Effector memory CD8-positive, alpha-beta T cell (primary cell): Measurements from ENCODE around the gene SMIM41.
A peak's percentile ranks its signal among the peaks of the same experiment; 100 is the strongest.

Experiments
- ATAC-seq: fragments of 150-1000 bp; cut with Tn5 transposase; replicated peaks from 2 replicates; pipeline ENCODE4 v1.10.0; 2021; ENCODE audit warnings: mild to moderate bottlenecking, moderate library complexity
- DNase-seq, 3 experiments: peaks; one replicate each; pipeline ENCODE4 v3.0.0; 2021
- H3K27ac Mint-ChIP-seq, 2 donors: one replicate each; pipeline ENCODE4 v1.8.0; 2022; ENCODE audit warnings: mild to moderate bottlenecking in 2 of 2, mixed read lengths in 2 of 2, moderate library complexity in 2 of 2
- H3K27me3 Mint-ChIP-seq, 2 donors: one replicate each; pipeline ENCODE4 v1.8.0; 2022; ENCODE audit warnings: mixed read lengths in 2 of 2
- H3K36me3 Mint-ChIP-seq: one replicate; pipeline ENCODE4 v1.8.0; 2022; ENCODE audit warnings: mild to moderate bottlenecking, moderate library complexity, mixed read lengths; ENCODE audit not compliant: insufficient read depth
- H3K4me1 Mint-ChIP-seq, 2 donors: one replicate each; pipeline ENCODE4 v1.8.0; 2022; ENCODE audit warnings: low read depth in 2 of 2, mixed read lengths in 2 of 2
- H3K4me3 Mint-ChIP-seq, 2 donors: one replicate each; pipeline ENCODE4 v1.8.0; 2022; ENCODE audit warnings: mild to moderate bottlenecking in 2 of 2, mixed read lengths in 2 of 2, moderate library complexity in 2 of 2
- H3K9me3 Mint-ChIP-seq, 2 donors: one replicate each; pipeline ENCODE4 v1.8.0; 2022; ENCODE audit warnings: mixed read lengths in 2 of 2

SMIM41 gene

GRCh38 chr12:52080403-52081251 is 1.1 kb downstream of the SMIM41 start:
- H3K27ac Mint-ChIP-seq, result no peak overlapping the region
- H3K4me1 Mint-ChIP-seq, result peaks cover 6 to 12% of the 10 kb centered on the region in 2 donors

GRCh38 chr12:52081263-52081733 is 1.8 kb downstream of the SMIM41 start:
- Mint-ChIP-seq H3K4me3 (no peak overlapping the region), H3K27ac (no peak overlapping the region), H3K9me3 (no peaks in the 10 kb centered on the region), H3K36me3 (peaks cover 18% of the 10 kb centered on the region), H3K27me3 (peaks cover 0 to 8% of the 10 kb centered on the region in 2 donors), H3K4me1 (peaks cover 6 to 12% of the 10 kb centered on the region in 2 donors)
- no peak for DNase-seq
- ATAC-seq, result peak; percentile 53

More at GRCh38 chr12:52080403-52081251, 1.1 kb downstream of the SMIM41 start:
- no peak overlapping the region for H3K4me3 Mint-ChIP-seq
- peaks cover 20% of the 10 kb centered on the region for H3K36me3 Mint-ChIP-seq
- ATAC-seq (no peak), DNase-seq (no peak)
- H3K27me3 Mint-ChIP-seq, result peaks cover 0 to 4% of the 10 kb centered on the region in 2 donors
- no peaks in the 10 kb centered on the region for H3K9me3 Mint-ChIP-seq

DNA sequence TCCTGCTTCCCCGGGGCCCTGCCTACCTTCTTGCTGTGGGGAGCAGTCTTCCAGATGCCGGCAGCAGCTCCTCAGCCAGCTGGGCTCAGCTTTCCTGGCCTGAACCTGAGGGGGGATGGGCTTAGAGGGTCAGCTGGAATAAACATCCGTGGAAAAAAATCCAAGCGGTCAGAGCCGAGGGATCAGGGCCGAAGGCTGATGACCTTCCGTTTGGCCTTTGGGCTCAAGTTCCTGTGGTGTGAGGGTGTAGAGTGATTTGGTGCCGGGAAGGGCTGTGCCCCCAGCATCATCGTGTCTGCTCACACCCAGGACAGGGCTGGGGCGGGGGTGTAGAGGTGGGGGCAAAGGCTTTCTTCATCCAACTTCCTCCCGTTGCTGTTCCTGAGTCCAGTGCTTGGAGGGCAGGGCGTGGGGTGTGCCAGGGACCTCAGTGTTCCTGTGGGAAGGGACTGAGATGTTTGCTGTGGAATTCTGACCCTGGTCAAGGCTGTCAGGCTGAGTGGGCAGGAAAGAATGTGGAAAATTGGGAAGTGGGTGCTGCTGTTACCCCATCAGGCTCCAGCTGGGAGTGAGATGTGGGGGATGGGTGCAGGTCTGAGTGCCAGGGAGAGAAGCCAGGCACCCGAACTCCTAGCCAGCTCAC is 2.6 kb downstream of the SMIM41 start:
- no peak for DNase-seq
- no peak for ATAC-seq
- Mint-ChIP-seq H3K4me1 (peaks cover 6 to 12% of the 10 kb centered on the region in 2 donors), H3K4me3 (no peak overlapping the region), H3K27ac (no peak overlapping the region), H3K27me3 (peaks cover 1 to 16% of the 10 kb centered on the region in 2 donors), H3K9me3 (no peaks in the 10 kb centered on the region), H3K36me3 (peaks cover 10% of the 10 kb centered on the region)

GRCh38 chr12:52082669-52082987 is 3.1 kb downstream of the SMIM41 start:
- Mint-ChIP-seq H3K36me3 (peaks cover 9% of the 10 kb centered on the region), H3K4me3 (no peak overlapping the region), H3K9me3 (no peaks in the 10 kb centered on the region), H3K27ac (no peak overlapping the region), H3K27me3 (peaks cover 6 to 21% of the 10 kb centered on the region in 2 donors), H3K4me1 (peaks cover 6 to 12% of the 10 kb centered on the region in 2 donors)
- no peak for DNase-seq
- no peak for ATAC-seq

- peak overlapping the region in 1 of 2 donors; percentile 51 for H3K27ac Mint-ChIP-seq
Observed at GRCh38 chr12:52082988-52083637, 3.6 kb downstream of the SMIM41 start.

GRCh38 chr12:52083638-52083996 is 4.1 kb downstream of the SMIM41 start:
- H3K27ac Mint-ChIP-seq, result peak overlapping the region in 1 of 2 donors; percentile 51
- H3K27me3 Mint-ChIP-seq, result peaks cover 15 to 31% of the 10 kb centered on the region in 2 donors
- ATAC-seq (no peak), DNase-seq (no peak)
- H3K4me3 Mint-ChIP-seq, result no peak overlapping the region
- peaks cover 6 to 12% of the 10 kb centered on the region in 2 donors for H3K4me1 Mint-ChIP-seq
- peaks cover 3% of the 10 kb centered on the region for H3K36me3 Mint-ChIP-seq
- H3K9me3 Mint-ChIP-seq, result no peaks in the 10 kb centered on the region

More at GRCh38 chr12:52082988-52083637, 3.6 kb downstream of the SMIM41 start:
- DNase-seq (peak; percentile 64 to 68 (median 66)), ATAC-seq (peak; percentile 85)
- Mint-ChIP-seq H3K4me1 (peaks cover 6 to 12% of the 10 kb centered on the region in 2 donors), H3K36me3 (peaks cover 5% of the 10 kb centered on the region), H3K27me3 (peaks cover 11 to 26% of the 10 kb centered on the region in 2 donors), H3K9me3 (no peaks in the 10 kb centered on the region), H3K4me3 (no peak overlapping the region)

DNA sequence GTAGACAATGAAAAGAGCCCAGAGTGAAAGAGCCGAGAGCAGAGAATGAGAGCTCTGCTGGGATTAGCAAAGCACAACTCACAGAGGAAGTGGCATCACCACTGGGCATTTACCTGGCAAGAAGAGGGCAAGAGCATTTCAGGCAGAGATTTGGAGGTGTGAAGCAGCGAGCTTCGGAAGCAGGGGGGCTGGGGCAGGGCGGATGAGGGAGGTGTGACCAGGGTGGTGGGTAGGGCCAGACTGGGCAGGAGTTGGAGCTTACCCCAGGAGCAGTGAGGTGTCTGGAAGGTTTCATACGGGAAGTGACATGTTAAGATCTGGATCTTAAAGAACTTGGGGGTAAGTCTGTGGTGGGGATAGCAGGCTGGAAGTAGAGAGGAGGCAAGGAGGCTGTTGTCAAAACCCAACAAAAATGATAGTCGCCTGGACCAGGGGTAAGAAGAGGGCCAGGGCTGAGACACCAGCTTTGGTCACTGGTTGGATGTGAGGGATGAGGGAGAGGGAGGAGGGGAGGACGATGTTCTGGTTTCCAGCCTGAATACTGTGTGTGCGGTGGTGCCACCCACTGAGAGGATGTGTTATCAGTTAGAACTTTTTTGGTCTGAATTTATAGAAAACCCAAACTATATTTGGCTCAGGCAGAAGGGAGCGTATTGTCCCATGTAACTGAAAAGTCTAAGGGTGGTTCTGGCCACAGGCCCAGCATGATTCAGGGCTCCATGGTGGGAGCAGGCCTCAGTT is 5.2 kb downstream of the SMIM41 start:
- Mint-ChIP-seq H3K27ac (no peak overlapping the region), H3K4me1 (peaks cover 6 to 9% of the 10 kb centered on the region in 2 donors), H3K4me3 (no peak overlapping the region), H3K36me3 (peaks cover 3% of the 10 kb centered on the region), H3K9me3 (no peaks in the 10 kb centered on the region), H3K27me3 (peaks cover 22 to 41% of the 10 kb centered on the region in 2 donors)
- DNase-seq (no peak), ATAC-seq (no peak)

GRCh38 chr12:52085682-52086180 is 6.2 kb downstream of the SMIM41 start:
- H3K9me3 Mint-ChIP-seq, result no peaks in the 10 kb centered on the region
- H3K36me3 Mint-ChIP-seq, result peaks cover 2% of the 10 kb centered on the region
- DNase-seq (no peak), ATAC-seq (no peak)
- peaks cover 32 to 52% of the 10 kb centered on the region in 2 donors for H3K27me3 Mint-ChIP-seq
- H3K27ac Mint-ChIP-seq, result no peak overlapping the region
- H3K4me1 Mint-ChIP-seq, result peaks cover 6 to 9% of the 10 kb centered on the region in 2 donors
- no peak overlapping the region for H3K4me3 Mint-ChIP-seq

DNA sequence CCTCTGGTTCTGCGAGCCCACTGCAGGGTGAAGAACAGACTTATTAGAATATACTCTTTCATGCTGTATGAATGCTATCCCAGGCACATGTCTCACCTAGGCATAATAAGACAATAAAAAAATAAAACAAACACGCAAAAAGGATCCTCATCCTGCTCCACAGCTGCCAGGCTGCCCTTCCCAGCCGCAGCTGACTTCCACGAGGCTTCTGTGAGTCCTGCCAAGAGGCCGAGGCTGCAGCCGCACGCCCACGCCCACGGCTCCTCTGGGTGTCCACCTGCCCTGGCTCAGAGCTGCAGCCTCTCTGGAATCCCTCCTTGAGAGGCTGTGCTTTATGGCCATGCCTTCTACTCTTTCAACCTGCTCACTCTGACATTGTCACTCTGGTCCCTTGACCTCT is 6.9 kb downstream of the SMIM41 start:
- Mint-ChIP-seq H3K4me1 (peaks cover 6 to 9% of the 10 kb centered on the region in 2 donors), H3K27me3 (peaks cover 37 to 58% of the 10 kb centered on the region in 2 donors), H3K9me3 (no peaks in the 10 kb centered on the region), H3K4me3 (no peak overlapping the region), H3K36me3 (no peaks in the 10 kb centered on the region), H3K27ac (no peak overlapping the region)
- ATAC-seq, result no peak
- DNase-seq, result no peak

GRCh38 chr12:52086944-52087835 is 7.7 kb downstream of the SMIM41 start:
- Mint-ChIP-seq H3K4me3 (no peak overlapping the region), H3K27ac (no peak overlapping the region), H3K4me1 (peaks cover 3% of the 10 kb centered on the region in 2 donors), H3K27me3 (peaks cover 44 to 67% of the 10 kb centered on the region in 2 donors), H3K36me3 (no peaks in the 10 kb centered on the region), H3K9me3 (no peaks in the 10 kb centered on the region)
- DNase-seq (no peak), ATAC-seq (no peak)

GRCh38 chr12:52087961-52088820 is 8.7 kb downstream of the SMIM41 start:
- ATAC-seq (no peak), DNase-seq (no peak)
- Mint-ChIP-seq H3K27ac (no peak overlapping the region), H3K27me3 (peaks cover 46 to 70% of the 10 kb centered on the region in 2 donors), H3K36me3 (no peaks in the 10 kb centered on the region), H3K4me3 (no peak overlapping the region), H3K4me1 (peaks cover 2 to 3% of the 10 kb centered on the region in 2 donors), H3K9me3 (no peaks in the 10 kb centered on the region)
